Central memory CD4-positive, alpha-beta T cell (primary cell): ENCODE data around the gene ALG9.

Experiments used
- DNase-seq: peaks from one replicate; pipeline ENCODE4 v3.0.0; 2022

The ALG9 gene

DNA sequence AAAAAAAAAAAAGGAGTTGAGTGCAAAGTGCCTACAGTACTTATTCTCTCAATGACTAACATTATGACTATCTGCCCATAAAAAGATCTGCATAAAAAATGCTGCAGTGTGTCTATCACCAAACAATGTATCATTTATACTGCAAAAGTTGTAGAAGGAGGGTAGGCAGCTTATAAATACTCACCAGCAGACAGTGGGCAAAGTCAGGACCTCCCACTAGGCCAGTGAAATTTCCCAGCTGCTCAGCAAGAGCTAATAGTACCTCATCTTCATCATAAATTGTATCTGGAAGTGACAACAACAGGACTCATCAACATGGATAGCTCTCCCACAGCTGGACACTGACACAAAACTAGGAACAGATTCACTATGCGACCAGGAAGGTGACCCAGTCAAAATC is 106.8 kb downstream of the ALG9 start:
- no peak for DNase-seq

DNA sequence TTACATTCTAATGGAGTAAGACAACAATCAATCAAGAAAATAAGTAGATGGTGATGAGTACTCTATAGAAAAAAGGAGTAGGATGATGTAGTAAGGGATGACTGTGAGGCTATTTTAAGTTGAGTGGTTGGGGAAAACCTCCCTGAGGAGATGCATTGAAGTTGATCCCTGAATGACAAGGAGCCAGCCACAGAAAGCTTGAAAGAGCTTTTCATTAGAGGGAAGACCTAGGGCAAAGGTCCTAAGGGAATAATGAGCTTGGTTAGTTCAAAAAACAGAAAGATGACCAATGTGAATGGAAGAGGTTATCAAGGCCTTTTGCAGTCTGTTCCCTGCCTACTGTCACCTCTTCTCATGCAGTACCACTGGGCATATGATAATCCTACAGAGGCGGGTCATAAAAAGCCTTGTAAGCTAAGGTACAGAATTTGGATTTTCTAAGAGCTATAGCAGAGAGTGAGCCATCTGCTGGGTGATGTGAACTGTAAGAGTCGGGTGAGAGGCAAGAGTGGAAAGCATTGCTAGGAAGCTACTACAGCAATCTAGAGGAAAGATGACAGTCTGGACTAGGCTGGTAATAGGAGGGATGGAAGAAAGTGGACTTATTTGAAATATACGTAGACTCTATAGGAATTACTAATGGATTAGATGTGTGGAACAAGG is 108.3 kb downstream of the ALG9 start:
- no peak for DNase-seq

DNA sequence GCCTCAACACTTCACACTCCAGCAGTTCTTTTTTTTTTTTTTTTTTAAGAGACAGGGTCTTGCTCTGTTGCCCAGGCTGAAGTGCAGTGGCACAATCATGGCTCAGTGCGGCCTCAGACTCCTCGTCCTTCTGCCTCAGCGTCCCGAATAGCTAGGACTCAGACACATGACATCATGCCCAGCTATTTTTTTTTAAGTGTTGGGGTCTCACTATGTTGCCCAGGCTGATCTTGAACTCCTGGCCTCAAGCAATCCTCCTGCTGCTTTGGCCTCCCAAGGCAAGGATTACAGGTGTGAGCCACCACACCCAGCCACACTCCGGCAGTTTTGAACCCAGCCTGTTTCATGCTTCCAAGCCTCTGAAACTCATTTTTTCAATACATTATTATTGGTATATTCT is 108.9 kb downstream of the ALG9 start:
- no peak for DNase-seq

DNA sequence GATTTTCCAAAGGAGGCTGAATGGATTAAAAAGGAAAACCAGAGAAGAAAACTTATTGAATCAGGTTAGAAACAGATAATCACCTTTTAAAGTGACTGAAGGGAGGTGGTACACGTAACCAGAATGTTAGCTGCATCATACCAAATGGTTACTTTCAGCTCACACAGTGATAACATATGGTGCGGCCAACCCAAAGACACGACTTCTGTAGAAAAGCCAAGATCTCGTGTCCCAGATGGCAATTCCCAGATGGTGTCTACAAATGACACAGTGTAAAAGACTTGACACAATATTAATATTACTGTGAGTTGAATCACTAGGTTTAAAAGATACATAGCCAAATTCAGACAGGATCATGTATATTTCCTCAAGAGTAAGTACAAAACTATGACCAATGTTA is 110.3 kb downstream of the ALG9 start:
- no peak for DNase-seq

DNA sequence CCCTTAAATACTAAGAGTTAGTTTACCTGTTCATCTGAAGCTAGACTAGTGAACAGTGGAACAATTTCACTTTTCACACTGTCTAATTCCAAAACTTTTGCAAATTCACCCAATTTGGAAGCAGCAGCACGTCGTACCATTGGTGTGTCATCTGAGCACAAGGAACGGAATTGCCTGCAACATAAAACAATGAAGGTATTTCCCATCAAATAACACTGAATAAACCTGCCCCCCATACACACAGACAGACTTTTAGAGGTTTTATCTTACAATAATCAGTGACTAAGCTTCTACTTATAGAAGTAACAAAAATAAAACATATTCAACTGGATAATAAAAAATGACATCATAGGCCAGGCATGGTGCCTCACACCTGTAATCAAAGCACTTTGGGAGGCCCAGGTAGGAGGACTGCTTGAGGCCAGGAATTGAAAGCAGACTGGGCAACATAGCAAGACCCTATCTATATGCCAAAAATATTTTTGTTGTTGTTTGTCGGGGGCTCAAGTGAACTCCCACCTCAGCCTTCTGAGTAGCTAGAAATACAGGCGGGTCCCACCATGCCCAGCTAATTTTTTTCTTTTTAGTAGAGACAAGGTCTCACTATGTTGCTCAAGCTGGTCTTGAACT is 111.5 kb downstream of the ALG9 start:
- DNase-seq, result no peak

DNA sequence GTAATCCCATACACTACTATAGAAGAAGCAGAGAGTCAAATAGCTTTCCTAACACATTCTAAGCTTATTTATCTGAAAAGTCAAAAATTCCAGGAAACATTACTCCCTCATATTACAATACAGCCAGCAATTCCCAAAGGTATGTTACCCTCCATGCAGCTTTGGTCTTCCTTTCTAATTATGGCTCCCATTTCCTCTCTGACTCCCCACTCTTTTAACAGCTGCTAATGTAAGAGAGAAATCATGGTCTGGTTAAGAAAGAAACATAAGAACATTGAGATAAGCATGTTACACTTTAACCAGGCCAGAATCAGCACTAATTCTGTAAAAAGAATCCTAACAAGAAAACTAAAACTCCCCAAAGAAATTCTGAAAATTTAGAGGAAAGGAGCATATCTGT is 112.0 kb downstream of the ALG9 start:
- DNase-seq, result no peak

DNA sequence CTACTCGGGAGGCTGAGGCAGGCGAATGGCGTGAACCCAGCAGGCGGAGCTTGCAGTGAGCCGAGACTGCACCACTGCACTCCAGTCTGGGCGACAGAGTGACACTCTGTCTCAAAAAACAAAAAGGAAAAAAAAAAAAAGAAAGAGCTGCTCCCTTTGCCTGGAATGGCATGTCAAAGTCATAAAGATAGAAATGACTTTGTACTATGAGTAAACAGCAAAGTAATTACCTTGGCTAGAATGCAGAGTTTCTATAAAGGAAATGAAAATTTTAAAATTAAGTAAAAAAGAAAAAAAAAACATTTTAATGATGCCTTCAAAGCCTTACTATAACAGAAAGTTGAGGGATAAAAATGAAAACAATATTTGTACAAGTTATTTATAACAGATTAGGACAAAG is 115.3 kb downstream of the ALG9 start:
- DNase-seq, result no peak

DNA sequence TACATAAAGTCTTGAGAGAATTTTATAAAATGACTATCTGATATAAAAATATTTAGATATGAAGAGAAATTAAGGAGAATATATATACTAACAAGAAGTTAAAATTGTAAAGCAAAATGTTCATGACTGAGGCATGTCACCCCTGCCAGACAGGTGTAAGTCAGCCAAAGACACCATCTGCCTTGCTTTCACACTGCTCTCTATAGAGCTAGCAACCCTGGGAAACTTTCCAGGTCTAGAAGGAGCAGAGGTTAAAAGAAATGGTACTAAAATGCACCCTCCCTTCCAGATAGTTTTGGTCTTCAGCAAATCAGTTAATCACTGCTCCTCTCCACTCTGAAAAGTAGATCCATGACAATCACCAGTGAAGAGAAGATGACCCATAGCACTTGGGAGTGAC is 121.7 kb downstream of the ALG9 start:
- DNase-seq, result no peak

DNA sequence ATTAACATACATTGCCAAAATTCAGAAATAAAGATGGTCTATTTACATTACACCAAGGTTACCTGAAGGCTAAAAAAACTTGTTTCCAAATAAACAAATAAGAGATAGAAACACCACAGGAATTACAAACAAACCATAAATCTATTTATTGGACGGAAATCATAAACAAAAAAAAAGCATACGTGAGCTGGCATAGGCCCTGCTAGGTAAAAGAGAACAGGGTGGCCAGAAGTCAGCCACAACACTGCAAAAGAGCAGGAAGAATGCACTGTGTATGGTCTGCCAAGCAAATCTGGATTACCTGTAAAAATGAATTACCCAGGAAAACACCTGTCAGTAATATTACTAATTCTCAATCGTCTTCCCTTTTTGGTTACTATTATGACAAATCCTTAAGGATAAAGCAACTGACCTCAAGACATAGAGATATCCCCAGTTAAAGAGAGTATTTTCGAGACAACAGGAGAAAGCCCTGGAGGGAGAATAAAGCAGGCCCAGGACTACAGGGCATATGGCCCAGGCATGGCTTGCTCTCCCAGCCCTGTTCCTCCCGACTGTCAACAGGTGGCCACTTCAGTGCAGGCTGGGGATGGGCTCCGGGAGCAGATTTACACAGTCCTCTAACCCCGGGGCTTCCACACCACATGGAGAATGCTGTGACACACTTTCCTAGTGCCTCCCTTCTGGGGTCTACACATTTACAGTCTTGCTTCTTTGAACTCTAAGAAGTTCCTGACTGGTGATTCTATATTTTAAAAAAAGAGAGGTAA is 123.2 kb downstream of the ALG9 start:
- DNase-seq, result no peak

DNA sequence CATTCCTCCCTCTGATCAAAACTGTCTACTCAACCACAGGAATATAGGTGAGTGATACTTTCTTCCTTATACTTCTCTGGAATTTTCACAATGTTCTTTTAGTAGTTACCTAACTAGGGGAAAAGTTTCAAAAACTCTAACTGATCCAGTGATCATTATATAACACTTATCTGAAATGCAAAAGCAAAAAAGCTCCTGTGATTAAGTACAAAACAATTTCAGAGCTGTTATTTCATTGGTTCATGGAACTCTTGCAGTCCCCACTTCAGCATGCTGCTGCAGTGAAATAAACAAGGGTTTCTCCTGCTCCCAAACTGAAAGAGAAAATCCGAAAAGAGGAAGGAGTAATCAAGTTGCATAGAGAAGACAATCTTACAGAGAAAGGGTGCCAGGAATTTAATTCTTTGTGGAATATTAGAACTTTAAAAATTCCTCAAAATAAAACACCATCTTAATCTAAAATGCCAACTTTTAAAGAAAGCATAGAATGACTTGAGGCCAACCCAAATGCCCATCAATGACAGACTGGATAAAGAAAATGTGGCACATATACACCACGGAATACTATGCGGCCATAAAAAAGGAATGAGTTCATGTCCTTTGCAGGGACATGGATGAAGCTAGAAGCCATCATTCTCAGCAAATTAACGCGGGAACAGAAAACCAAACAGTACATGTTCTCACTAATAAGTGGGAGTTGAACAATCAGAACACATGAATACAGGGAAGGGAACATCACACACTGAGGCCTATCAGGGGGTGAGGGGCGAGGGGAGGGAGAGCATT is 125.5 kb downstream of the ALG9 start:
- DNase-seq, result no peak

DNA sequence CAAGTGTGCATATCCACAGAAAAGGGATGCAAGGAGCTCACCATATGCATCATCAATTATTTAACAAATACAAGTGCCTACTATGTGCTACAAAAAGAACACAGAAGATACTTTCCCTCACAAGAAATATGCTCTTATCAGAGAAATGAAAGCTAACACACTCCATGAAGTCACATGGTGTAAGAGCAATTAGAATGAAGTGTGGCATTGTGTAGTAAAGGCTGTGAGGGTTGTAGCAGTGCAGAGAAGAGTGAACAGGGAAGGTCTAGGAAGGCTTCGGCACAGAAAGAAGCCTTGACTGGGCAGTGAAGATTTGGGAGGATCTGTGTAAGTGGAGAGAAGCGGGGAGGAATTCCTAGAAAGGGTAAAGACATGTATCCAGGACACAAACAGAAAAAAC is 127.7 kb downstream of the ALG9 start:
- no peak for DNase-seq

DNA sequence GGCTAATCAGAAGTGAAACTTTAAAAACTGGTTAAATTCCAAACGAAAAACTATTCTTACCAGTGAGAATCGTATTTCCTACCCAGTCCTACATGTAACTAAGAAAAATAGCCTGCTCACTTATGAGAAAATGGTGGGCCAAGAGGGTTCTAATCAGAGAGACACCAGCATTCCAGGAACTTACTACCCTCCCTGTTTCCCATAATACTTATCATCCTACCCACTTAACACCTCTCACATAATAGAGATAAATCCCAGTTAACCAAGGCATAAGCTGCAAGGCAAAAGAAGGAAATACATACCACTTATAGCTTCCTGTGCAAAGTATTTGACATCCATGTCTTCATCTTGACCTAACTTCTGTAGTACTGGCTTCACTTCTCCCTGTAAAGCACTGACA is 129.6 kb downstream of the ALG9 start:
- DNase-seq, result no peak

DNA sequence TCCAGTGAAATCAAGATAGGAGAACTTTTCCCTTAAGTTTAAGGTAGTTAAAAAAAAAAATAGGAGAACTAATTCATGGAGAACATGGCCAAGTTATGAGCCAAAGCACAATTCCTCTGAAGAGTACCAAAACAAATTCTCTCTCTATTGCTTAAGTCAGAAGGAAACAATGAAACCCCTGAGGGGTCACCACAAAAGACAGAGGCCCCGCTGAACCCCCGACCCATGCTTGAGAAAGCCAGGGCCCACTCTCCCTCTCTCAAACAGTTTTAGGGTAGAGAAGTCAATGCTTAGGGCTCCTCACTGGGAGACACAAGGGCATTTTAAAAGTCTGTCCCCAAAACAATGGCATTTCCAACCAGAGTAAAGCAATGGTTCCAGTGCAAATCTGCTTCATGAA is 132.1 kb downstream of the ALG9 start:
- no peak for DNase-seq

DNA sequence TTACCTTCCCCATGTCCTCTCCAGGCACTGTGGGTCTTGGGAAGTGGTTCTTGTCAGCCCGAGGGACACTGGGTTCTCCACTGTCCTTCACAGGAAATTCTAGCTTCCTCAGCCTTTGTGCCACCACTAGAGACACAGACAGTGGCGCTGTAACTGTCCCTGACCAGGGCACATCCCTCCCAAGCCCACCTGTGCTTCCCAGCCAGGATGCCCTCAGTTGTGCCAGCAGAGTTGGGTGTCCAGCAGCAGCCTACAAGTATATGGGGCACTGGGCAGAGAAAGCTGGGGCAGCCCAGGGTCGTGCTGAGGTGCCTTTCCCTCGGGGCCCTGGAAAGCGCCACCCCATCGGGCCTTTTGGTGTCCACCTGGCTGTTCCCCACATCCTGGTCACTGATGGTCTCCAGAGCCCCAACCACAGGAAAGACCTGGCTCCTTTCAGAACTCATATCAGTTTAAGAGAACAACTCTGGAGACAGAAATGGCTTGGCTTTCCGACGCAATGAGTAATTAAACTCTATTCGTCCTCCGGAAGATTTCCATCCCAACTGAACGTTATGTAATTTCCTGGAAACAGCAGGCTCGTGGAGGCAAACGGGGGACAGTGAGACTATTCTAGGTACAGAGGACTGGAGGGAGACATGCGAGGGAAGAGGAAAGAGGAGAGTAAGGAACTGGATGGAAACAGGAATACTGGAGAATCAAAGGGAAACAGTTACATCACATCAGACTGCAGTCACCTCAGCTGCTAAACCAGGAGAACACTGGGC is 133.8 kb downstream of the ALG9 start:
- DNase-seq, result no peak

DNA sequence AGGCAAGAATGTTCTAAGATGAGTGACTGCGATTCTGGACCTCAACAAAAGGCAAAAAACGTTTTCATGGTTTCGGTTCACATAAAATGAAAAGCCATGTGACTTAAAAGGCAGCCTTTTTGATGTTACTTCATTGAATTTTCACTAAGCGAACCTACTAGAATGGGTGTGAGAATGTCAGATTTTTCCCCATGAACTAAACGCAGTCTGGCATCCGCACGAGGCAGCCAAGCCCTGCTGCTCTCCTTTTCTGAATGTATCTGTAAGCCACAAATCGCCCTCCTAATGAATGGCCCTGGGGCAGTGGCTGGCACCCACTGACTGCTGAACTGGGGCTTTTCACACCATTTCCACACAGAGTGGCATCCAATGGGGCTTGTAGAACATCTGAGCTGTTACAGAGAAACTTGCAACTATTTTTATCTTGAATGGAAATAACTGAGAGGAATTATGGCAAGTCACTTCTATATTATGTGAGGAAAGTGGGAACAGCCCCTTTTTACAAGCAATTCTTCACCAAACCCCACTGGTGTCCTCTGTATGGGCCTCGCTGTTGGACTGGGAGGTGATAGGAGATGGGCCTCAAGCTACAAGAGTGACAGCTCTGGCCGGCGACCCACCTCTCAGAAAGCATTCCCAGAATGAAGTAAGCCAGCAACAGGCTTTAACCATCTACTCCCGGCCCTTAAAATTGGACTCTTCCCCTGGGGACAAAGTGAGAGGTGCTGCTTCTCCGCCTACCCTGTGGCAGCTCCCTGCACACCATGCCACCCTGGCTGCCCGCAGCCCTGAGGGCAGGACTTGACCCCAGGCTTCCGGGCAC is 134.5 kb downstream of the ALG9 start:
- DNase-seq, result no peak
